Activated CD4-positive, CD25-positive, alpha-beta regulatory T cell treated with anti-CD3 and anti-CD28 coated beads, Interleukin-2, amount 50 U/mL, for 24 hours (primary cell): ENCODE data around the gene MYO5A.
"Not testable (repeated sequence)": the region's sequence is repeated elsewhere in the genome, so short reads cannot be mapped to it uniquely, and the experiment has no call there.

Experiments
- ATAC-seq, 2 donors: fragments of 150-1000 bp; cut with Tn5 transposase; one replicate each; pipeline ENCODE4 v1.10.0; 2021; ENCODE audit warnings: mild to moderate bottlenecking in 1 of 2, moderate library complexity in 1 of 2

Gene MYO5A

DNA sequence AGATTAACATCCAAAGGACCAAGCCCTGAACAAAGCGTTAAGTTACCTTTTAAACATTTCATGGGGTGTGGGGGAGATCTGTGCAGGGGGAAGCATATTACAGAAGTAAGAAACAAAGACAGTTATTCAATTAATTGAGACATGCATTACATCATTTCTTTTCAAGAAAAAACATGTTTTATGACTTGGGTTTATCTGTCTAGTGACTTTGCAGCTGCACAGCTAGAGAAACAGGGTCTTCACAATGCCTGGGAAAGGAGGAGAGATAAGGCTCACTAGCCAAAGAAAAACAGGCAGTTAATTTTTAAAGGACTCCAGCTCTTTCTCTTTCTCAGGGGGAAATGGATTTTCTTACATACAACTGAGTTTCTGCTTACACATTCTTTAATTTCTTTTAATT is 112.1 kb downstream of the MYO5A start:
- ATAC-seq = not testable (repeated sequence)

DNA sequence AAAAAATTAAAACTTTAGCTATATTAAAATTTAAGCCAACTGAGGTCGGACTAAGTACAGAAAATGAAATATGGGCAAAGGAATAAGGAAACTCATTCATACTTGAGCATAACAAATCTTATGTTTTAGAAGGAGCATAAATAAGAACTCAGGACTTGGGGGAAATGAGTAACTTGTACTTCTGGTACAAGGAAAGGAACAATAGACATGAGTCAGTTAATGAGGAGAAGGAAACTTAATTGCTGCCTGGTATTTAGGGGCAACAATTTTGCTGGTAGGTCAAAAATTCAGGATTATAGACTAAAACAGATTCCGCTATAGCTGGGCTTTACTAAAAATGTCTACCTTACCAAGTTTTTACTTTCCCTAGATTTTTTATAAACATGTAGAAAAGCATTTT is 113.1 kb downstream of the MYO5A start:
- no peak for ATAC-seq

DNA sequence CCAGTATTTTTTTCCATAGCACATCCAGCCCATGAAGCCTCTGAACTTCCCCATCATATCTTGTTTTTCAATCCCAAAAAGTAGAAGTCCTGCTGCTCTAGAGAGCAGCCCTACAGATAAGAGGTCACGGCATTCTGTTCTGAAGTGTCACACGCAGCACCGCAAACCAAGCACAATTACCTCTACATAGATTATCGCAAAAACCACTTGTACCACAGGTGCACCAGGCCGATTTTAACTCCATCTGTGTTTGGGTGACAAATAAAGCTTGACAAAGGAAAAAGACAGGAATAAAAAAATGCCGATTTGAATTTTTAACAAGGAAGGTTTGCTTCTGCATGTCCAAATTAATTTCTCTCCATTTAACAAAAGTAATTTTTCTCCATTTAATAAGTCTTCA is 113.7 kb downstream of the MYO5A start:
- ATAC-seq = no peak

DNA sequence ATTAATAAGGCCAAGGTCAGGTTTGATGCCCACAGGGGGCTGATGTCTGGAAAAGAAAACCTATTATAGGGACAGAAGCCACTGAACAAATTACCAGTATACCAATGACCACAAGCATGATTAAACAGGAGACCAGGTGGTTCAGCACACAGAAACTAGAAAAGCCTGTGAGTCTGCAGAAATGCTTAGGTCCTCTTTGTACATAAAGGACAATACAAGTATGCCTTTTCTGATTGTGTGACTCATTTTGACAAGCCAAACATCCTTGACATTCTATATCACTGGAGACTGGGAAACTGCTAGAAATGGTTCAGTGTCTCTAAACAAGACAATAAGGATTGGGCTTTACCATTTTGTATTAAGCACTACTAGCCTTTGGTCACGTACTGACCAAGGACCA is 119.9 kb downstream of the MYO5A start:
- ATAC-seq = no peak

DNA sequence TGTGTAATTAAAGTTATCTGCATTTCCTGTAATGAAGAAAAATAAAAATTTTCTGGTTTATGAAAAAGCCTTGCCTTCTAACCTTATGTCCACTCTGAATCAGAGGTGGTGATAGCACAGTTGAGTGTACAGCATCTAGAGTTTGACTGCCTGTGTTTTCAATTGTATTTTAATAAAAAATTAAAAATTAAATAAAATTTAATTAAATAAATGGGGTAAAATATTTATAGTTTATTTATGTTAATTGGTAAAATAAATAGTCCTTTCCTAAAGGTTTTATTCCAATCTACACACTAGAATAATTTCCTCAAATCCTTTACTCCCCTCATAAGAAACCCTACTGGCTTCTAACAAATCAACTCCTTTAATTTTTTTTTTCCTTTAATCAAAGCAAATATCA is 121.3 kb downstream of the MYO5A start:
- ATAC-seq = no peak

DNA sequence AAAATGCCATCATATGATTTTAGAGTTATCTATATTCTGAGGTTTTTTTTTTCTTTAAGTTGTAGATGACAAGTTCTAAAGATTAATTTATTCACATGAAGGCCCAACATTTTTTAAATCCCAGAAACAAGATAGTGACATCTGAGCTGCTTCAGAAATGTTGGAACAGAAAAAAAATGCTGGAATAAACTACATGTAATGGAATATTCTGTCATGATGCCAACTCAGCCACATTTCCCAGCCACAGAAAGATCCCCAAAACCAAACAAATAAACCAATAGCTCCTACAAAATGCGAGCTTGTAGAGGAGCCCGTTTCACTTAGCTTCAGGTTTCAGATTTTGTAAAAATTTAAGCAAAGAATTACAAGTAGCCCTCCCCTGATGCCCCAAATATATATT is 122.1 kb downstream of the MYO5A start:
- no peak for ATAC-seq

DNA sequence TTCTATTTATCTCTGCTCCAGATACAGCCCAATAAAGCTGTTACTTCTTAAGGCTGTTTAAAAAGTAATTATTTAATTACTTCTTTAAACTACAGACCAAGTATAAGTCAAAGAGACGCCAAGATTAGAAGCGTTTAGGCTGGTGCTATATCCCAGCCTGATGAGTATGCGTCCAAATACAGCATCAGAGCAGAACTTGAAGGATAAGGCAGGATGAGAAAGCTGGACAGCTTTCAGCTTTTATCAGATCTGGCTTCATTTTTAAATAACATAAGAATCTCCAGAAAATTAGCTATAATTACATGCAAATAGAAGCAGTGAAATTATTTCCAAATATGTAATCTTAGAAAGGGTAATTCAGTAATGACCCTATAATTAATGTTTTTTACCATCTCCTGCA is 122.8 kb downstream of the MYO5A start:
- no peak for ATAC-seq

DNA sequence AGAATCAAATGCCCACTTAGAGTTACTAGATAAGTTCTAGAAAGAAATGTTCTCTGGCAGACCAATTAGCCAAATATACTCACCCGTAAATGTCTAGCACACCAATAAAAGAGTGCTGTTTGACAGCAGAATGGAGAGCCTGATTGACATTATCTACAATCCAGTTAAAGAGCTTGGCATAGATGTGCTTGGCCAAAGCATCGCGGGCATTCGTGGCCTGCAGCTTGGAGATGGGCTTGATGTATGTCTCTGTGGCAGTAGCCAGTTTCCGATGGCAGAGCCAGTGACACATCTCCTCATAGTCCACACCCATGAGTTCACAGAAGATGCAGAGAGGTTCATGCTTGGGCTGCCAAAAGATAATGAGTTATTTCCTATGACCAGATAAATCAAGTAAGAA is 131.6 kb downstream of the MYO5A start:
- ATAC-seq = no peak

DNA sequence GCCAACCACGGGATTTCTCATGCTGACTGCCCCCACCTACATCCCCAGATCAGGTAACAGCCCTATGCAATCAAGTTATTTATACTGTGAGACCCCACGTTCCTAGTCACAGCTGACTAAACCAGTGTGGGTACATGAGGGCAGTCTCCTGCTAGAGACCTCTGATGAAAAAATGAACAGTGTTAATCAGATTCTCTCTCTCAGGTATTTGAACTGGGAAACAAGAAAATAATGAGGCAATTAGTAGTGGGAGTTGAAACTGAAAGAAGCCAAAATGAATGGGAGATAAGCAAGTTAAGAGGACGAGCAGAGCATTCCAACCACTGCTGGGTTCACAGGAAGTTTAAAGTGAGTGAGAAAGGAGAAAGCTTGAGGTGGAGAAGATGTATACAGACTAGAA is 134.6 kb downstream of the MYO5A start:
- ATAC-seq = no peak

DNA sequence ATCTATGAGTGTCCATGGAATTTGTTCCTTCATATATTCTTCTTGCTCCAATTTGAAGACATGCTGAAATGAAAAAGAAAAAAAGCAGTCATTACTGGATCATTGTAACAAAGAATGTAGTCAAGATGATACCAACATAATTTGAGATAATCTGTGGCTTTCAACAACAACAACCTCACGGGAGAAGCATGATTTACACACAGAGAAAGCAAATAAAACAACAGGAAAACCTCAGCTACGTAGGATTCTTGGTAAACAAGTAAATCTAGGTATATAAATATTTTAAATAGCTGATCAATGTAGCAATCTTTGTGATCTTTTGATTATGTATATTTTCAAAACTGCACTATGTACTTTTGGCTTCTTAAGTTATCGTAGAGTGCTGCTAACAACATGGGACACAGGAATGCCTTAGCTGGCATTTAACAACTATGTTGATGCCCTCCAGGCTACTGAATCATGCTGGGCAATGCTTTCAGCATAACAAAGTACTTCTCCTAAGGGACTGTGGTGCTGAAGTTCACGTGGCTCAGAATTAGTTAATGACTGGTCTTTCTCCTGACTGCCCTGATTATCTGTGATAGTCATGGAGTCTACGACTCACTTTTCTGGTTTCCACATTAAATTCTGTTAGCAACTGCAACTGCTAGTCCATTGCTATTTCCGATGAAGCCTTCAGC is 136.5 kb downstream of the MYO5A start:
- ATAC-seq = no peak

DNA sequence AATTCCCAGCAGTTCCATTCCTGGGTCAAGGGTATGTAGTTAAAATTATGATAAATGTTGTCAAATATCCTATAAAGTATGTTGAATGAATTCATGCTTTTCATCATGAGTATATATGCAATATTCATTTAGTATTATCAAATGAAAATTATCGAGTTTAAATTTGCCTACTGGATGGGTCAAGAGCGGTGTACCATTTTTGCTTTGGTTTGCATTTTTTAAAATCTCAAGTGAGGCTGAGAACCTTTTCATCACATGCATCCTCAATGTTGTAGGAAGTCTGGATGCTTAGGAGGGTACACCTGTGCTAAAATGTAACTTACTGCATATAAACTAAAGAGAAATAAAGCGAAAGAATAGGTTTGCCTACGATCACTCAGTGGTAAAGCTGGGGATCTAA is 137.6 kb downstream of the MYO5A start:
- no peak for ATAC-seq

DNA sequence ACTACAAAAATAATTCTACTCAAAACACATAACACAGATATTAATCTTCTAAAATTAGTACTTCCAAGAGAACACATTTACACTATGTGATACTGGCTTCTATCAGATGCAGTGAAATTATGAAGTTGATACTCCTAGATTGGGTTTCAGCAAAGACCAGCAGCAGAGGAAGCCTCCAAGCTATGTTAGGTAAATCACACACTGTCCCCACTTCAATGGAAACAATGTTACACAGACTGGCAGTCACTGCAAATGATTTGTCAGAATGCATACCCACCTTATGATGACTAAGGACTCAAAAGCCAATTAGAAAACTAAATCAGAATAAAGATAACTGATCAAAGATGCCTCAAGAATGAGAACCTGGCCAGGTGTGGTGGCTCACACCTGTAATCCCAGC is 143.0 kb downstream of the MYO5A start:
- ATAC-seq = peak in 1 of 2 donors; percentile 43

DNA sequence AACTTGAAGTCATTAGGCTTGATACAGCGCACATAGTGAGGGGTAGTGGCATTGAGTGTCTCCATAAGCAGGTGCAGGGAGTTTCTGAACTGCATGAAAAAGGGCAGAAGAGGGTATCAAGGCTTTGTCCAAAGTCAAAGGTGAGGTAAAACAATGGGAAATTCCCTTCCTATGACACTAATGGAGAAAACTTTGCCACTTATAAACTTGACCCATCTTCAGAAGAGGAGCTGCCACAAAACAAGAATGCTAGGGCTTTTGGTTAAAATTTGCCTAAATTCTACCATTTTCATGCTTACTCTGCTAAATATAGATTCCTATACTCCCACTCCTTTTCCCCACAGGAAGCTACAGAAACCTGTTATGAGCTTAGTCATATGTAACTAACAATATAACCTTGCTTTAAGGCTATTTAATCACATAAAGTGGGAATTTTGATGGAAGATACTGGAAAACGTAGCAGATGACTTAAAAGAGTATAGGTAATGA is 145.5 kb downstream of the MYO5A start:
- no peak for ATAC-seq

DNA sequence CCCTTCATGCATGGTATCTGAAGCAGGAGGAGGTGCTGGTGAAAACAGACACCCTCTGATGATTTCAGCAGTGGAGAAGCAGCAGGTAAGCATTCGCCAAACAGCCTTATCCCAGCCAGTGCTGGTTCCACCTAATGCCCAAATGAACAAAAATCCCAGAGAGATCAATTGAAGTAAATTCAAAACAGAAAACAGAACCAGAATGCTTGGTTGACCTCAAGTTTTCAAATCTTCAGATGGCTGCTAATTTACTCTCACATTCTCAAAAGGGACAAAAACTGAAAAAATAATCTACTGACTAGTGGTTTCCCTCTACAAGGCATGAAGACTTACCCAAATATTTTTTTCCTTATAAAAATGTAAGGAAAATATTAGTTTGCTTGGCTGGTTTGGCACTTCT is 146.0 kb downstream of the MYO5A start:
- no peak for ATAC-seq

DNA sequence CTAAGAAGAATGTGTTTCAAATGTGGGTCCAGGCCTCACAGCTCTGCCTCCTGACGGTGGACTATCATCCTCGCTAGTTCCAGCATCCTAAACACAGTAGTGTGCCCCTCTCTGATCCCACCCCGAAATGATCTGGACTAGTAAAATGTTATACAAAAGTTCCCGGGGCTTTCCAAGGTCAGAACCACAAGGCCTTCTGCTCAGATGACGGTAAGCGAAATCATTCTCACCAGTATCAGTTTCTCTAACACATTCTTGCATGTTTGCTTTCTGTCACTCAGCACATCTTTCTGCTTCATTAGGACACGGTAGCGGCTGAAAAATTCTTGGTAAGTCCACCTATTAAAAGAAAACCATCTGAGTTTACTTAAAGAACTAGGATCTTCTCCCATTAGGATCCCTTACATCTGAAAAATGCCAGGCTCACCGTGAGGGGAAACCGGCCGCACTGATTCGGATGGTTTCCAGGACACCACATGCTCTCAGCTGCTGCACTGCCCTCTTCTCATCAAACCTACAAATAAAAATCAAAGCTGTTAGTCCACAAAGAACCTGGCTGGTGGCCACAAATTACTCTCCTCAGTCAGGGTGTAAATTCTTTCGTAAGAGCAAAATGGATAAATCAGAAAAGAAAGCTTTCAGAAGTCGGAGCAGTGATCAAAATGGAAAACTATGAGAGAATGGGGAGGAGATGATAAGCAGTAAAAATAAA is 149.1 kb downstream of the MYO5A start:
- peak; percentile 62 to 70 for ATAC-seq

DNA sequence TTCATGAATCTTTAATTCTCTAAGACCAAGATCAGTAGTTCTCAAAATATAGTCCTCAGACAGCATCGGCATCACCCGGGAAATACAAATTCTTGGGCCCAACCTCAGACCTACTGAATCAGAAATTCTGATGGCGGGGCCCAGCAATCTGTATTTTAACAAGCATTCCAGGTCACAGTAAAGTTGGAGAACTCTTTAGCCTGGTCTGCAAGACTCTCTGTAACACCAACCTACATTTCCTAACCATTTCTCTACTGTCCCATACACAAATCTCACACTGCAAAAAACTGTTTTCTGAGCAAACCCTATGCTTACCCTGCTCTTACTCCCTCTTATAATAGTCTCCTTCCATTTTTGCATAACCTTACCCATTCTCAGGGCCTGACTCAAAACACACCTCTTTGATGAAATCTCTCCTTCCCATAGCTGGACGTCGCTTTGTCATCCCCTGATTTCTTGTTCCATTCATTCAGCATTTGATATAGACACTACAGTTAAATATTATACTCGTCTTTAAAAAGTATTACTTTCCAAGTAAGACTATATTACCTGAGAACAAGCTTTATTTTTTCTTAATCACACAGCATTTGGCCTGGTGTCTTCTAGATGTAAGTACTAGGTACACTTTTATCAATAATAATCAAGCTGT is 149.8 kb downstream of the MYO5A start:
- peak; percentile 70 to 74 for ATAC-seq

DNA sequence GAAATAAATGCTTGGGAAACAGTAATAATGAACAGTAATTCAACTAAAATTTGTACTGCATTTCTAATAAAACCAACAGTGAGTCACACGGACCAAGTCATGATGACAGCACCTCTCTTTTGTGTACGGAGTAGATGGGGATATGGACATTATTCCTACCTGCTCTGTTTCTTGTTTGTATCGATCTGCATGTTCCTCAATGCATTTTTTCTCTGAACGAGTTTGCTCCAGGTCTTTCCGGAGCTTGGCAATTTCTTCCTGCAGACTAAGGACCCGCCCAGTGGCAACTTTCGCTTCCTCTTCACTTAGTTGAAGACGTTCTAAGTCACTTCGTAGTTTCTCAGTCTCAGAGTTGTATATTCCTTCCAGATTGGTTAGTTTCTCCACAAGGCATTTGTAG is 158.7 kb downstream of the MYO5A start:
- no peak for ATAC-seq

DNA sequence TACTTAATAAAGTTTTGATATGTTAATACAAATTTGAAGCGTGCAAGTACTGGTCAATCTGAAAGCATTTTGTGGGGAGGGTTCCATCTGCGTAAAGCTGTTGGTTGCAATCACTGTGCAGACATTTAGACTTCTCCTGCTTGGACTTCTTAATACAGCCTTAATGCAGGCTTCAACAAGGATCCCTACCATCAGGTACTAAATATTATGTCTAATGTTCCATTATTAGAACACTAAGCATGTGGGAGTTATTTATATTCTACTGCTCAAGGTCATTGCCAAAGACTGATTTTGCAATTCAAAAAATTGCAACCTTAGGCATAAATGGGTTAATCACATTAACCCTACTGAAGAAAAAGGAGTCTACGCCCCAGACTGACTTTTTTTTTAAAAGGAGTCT is 159.2 kb downstream of the MYO5A start:
- ATAC-seq = no peak

DNA sequence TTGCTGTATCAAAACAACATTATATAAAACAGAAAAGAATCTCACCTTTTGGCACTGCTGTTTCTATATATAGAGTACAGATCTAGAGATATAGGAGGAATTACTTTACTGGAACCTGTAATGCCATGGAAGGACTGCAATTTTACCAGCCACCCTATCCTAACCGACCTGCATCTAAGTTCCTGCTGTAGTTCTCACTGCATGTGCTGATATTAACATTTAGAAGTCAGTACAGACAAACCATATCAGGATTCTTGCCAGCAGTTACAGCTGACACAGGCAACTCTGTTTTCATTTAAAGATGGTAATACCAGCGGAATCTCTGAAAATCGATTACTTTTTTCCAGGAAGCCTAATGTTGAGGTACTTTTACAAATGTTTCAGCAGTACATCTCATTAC is 159.7 kb downstream of the MYO5A start:
- ATAC-seq = no peak

DNA sequence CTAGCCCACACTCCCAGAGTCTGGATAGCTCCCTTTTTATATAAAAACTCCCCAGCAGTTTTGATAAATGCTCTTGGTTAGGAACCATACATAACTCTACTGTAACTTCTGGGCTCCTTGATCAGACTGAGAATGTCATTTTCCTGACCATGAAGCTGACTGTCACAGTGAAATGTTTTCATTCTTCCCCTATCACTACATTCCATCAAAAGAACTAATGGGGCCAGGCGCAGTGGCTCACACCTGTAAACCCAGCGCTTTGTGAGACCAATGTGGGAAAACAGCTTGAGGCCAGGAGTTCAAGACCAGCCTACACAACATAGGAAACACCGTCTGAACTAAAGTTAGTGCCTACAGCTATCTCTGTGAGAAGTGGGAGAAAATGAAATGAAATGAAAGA is 160.3 kb downstream of the MYO5A start:
- no peak for ATAC-seq

DNA sequence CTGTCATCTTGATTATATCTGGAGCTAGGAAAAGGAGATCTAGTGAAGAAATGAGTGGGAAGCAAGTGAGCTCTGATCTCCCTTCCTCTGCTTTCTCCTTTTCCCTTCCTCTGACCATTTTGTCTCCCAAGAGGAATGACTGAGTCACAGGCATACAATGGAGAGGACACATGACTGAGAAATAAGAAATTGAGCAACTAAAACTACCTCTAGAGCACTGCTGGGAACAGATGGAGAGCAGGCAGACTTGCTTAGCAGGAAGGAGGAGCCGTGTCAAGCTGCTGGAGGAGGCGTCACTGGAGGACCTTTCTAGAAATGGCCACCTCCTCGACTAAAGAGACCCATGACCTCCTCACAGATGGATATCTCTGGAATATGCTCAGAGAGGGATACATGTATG is 166.2 kb downstream of the MYO5A start:
- ATAC-seq = no peak

DNA sequence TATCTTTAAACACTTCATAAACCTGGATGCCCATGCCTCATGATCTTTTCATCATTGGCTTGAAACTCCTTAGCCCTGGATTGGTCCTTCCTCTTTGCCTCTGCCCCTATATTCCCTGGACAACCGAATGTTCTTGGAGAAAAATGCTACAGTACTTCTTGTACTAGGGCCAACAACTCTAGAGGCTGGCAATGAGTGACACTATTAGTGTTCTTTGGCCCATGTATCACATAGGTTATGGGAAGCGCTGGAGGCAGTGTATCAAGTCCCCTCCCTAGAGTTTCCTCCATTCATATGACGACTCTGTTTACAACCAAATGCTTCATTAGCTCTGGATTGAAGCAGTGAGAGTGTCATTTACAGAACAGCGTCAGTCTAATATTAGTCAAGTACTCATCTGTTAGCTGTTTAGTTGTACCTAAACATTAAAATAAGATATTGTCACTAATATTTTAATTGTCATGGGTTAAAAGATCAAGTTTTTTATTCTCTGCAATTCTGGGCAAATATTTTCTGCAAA is 166.6 kb downstream of the MYO5A start:
- no peak for ATAC-seq

DNA sequence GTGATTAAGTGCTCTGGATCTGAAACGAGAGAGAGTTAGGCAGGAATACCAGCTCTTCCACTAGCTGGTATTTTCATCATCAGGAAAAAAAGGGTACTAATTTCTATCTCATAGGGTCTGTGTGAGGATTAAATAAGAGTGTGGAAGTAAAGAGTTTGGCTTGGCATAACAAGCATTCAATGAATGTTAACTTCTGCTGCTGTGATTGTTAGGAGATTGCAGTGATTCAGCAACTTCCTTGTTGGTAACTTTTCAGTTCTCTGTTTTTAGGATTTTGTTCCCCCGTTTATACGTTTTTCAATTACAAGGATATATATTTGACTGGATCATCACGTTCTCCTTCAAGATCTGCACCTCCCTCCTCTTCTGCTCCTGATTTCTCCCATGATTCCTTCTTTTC is 167.2 kb downstream of the MYO5A start:
- no peak for ATAC-seq
